Activated naive CD8-positive, alpha-beta T cell treated with anti-CD3 and anti-CD28 coated beads, Interleukin-2, amount 50 U/mL, for 24 hours (primary cell): ENCODE data around the gene TMEM143.
"Not testable (repeated sequence)": the region's sequence is repeated elsewhere in the genome, so short reads cannot be mapped to it uniquely, and the experiment has no call there.

ENCODE experiments used
- ATAC-seq: fragments of 150-1000 bp; cut with Tn5 transposase; one replicate; pipeline ENCODE4 v1.10.0; 2021
- DNase-seq: peaks from one replicate; pipeline ENCODE4 v3.0.0; 2021
- H3K27ac Mint-ChIP-seq: one replicate; pipeline ENCODE4 v1.8.0; 2021; ENCODE audit warnings: mild to moderate bottlenecking, mixed read lengths
- H3K27me3 Mint-ChIP-seq: one replicate; pipeline ENCODE4 v1.8.0; 2021; ENCODE audit warnings: mixed read lengths
- H3K36me3 Mint-ChIP-seq: one replicate; pipeline ENCODE4 v1.8.0; 2021; ENCODE audit warnings: low read depth, mixed read lengths
- H3K4me1 Mint-ChIP-seq: one replicate; pipeline ENCODE4 v1.8.0; 2021; ENCODE audit warnings: mixed read lengths
- H3K4me3 Mint-ChIP-seq: one replicate; pipeline ENCODE4 v1.8.0; 2021; ENCODE audit warnings: mild to moderate bottlenecking, moderate library complexity, mixed read lengths
- H3K9me3 Mint-ChIP-seq: one replicate; pipeline ENCODE4 v1.8.0; 2021; ENCODE audit warnings: mixed read lengths

TMEM143 gene

GRCh38 chr19:48394331-48395169, 30.8 kb upstream of the TMEM143 start:
- peaks cover 36% of the 10 kb centered on the region for H3K4me1 Mint-ChIP-seq
- H3K36me3 Mint-ChIP-seq, result peaks cover 2% of the 10 kb centered on the region
- peaks cover 40% of the 10 kb centered on the region for H3K27me3 Mint-ChIP-seq
- no peak overlapping the region for H3K27ac Mint-ChIP-seq
- peak overlapping the region; percentile 61 for H3K4me3 Mint-ChIP-seq
- H3K9me3 Mint-ChIP-seq, result peaks cover 2% of the 10 kb centered on the region
- no peak for DNase-seq
- ATAC-seq, result no peak

DNA sequence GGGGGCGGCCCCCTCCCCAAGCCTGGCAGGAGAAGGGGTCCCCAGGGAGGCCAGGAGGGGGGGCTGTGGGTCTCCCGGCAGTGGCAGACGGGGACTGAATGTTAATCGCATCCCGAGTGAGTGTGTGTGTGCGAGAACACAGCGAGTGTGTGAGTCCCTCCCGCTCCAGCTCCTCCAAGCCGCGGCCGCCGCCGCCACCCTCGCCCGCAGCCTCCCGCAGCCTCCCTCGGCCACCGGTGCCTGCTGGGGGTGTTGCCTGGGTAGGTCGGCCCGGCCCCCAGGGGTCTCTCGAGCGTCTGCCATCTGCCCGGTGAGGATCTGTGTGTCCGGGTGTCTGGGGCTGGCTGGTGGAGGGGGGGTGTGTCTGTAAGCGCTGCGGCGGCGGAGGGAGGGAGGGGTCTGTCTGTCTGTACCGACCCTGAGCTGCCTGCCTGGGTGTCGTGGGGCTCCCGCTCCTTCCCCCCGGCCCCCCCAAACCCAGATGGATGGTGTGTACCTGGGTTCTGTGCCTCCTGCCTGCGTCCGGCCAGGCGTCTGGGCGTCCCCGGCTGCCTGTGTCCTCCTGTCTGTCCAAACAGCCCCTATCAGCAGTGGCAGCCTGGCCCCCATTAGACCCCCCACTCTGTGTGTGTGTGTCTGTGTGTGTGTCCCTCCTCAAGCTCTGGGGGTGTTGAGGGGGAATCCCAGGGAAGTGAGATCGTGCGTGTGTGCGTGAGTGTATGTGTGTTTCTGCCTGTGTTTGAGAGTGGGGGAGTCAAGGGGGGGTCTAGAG, 30.0 kb upstream of the TMEM143 start, which contains the start of gene GRIN2D:
TSS of gene GRIN2D (plus strand) at position 110 of the 772 bp plus-strand sequence. CDS start 4,725 bp downstream, outside the sequence.
- no peaks in the 10 kb centered on the region for H3K9me3 Mint-ChIP-seq
- no peak for DNase-seq
- peaks cover 30% of the 10 kb centered on the region for H3K4me1 Mint-ChIP-seq
- H3K27ac Mint-ChIP-seq, result no peak within 1 kb of the TSS
- peaks cover 2% of the 10 kb centered on the region for H3K36me3 Mint-ChIP-seq
- H3K27me3 Mint-ChIP-seq, result peaks cover 40% of the 10 kb centered on the region
- no peak for ATAC-seq
- peak within 1 kb of the TSS; percentile 61 for H3K4me3 Mint-ChIP-seq

GRCh38 chr19:48392860-48393558, 29.3 kb upstream of the TMEM143 start:
- H3K4me1 Mint-ChIP-seq, result peaks cover 30% of the 10 kb centered on the region
- no peak overlapping the region for H3K4me3 Mint-ChIP-seq
- peaks cover 39% of the 10 kb centered on the region for H3K27me3 Mint-ChIP-seq
- no peak overlapping the region for H3K27ac Mint-ChIP-seq
- H3K9me3 Mint-ChIP-seq, result no peaks in the 10 kb centered on the region
- H3K36me3 Mint-ChIP-seq, result peaks cover 6% of the 10 kb centered on the region
- DNase-seq, result no peak
- ATAC-seq, result no peak

DNA sequence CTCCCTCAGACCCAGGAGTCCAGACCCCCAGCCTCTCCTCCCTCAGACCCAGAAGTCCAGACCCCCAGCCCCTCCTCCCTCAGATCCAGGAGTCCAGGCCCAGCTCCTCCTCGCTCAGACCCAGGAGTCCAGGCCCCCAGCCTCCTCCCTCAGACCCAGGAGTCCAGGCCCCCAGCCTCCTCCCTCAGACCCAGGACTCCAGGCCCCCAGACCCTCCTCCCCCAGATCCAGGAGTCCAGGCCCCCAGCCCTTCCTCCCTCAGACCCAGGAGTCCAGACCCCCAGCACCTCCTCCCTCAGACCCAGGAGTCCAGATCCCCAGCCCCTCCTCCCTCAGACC, 28.2 kb upstream of the TMEM143 start:
- Mint-ChIP-seq H3K36me3 (peaks cover 12% of the 10 kb centered on the region), H3K4me3 (peak overlapping the region; percentile 92), H3K27me3 (peaks cover 29% of the 10 kb centered on the region), H3K4me1 (peaks cover 22% of the 10 kb centered on the region)
- ATAC-seq, DNase-seq, H3K9me3 Mint-ChIP-seq, H3K27ac Mint-ChIP-seq: not testable (repeated sequence)

GRCh38 chr19:48391100-48392005, 27.6 kb upstream of the TMEM143 start, which contains the start of gene KDELR1:
TSS of gene KDELR1 (minus strand) at chr19:48391551. CDS start at chr19:48391358, 193 bp downstream.
- peak; percentile 84 for DNase-seq
- H3K27ac Mint-ChIP-seq, result peak within 1 kb of the TSS; percentile 95

DNA sequence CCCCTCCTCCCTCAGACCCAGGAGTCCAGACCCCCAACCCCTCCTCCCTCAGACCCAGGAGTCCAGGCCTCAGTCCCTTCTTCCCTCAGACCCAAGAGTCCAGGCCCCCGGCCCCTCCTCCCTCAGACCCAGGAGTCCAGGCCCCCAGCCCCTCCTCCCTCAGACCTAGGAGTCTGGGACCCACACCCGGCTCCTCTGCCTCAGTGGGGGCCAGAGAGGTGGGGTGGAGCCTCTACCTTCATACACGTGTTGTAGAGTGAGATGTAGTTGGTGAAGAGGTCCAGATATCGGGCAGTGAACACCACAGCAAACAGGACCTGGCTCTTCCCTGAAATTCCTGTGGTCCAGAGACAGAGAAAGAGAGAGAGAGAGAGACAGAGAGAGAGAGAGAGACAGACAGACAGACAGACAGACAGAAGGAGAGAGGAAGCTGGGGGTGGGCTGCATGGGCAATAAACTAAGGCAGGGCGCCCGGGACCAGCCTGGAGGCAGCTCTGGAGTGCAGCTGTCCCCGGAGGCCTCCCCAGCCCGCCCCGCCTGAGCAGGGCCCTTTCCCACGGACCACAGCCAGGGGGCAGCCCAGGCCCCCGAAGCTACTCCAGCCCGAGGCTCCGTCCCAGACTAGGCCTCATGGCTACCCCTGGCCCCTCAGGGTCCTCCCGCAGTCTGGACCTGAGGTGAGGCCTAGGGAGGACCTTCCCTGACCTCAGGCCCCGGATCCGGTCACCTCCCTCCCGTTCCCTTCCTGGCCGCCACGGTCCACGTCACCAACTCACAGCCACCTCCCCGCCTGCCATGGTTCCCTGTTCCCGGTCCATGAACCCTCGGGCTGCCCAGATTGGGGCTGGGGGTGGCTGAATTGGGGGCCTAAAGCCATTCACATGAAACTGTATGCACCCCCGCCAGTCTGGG, 26.7 kb upstream of the TMEM143 start:
- H3K4me1 Mint-ChIP-seq, result peaks cover 18% of the 10 kb centered on the region
- H3K4me3 Mint-ChIP-seq, result peak overlapping the region; percentile 92
- H3K36me3 Mint-ChIP-seq, result peaks cover 18% of the 10 kb centered on the region
- peak overlapping the region; percentile 95 for H3K27ac Mint-ChIP-seq
- DNase-seq (peak; percentile 68), ATAC-seq (peak; percentile 62)
- H3K9me3 Mint-ChIP-seq, result no peaks in the 10 kb centered on the region
- peaks cover 21% of the 10 kb centered on the region for H3K27me3 Mint-ChIP-seq

More at GRCh38 chr19:48391100-48392005, 27.6 kb upstream of the TMEM143 start, which contains the start of gene KDELR1:
- peaks cover 22% of the 10 kb centered on the region for H3K4me1 Mint-ChIP-seq
- no peaks in the 10 kb centered on the region for H3K9me3 Mint-ChIP-seq
- H3K4me3 Mint-ChIP-seq, result peak within 1 kb of the TSS; percentile 92
- H3K36me3 Mint-ChIP-seq, result peaks cover 15% of the 10 kb centered on the region
- peak; percentile 67 for ATAC-seq
- H3K27me3 Mint-ChIP-seq, result peaks cover 29% of the 10 kb centered on the region

DNA sequence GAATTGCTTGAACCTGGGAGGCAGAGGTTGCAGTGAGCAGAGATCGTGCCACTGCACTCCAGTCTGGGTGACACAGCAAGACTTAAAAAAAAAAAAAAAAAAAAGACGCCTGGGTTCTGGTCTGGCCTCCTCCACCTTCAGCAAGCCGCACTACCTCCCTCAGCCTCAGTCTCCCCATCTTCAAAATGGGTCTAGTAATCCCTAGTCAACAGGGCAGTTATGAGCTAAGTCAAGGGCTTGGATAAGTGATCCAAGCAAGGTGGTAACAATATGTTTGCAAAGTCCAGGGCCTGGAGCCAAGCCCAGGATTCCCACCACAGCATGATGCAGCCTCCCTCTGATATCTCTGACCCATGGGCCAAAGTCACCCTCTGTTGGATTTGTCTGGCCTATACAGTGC, 23.2 kb upstream of the TMEM143 start:
- H3K36me3 Mint-ChIP-seq, result peaks cover 27% of the 10 kb centered on the region
- no peak for ATAC-seq
- H3K4me1 Mint-ChIP-seq, result peaks cover 6% of the 10 kb centered on the region
- H3K27ac Mint-ChIP-seq, result no peak overlapping the region
- no peak for DNase-seq
- no peaks in the 10 kb centered on the region for H3K9me3 Mint-ChIP-seq
- H3K27me3 Mint-ChIP-seq, result no peaks in the 10 kb centered on the region
- no peak overlapping the region for H3K4me3 Mint-ChIP-seq

DNA sequence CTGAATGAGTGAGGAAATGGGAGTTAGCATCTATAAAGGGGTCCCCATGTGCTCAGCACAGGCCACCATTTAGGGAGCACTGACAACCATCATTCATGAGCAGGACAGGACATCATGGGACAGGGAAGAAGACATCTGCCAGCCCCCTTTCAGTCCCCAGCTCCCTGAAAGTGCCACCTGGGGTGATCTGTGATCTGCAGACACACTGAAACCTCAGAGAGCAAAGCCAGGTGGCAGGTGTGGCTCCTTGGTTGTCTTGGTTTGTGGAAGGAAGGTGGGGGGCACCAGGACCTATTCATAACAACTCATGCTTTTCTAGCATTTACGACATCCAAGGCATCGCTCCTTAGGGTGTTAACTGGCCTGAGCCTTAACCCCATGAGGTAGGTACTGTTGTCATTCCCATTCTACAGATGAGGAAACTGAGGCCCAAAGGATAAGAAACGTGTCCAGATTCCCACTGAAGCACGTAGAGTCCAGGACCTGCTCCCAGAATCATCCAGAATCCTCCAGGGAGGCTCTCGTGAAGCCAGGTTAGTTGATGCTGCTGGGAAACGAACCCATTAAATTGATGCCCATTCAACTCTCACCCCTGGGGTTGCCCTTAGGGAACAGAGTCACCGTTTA, 21.8 kb upstream of the TMEM143 start:
- no peak for DNase-seq
- Mint-ChIP-seq H3K36me3 (peaks cover 33% of the 10 kb centered on the region), H3K4me1 (peaks cover 4% of the 10 kb centered on the region), H3K27me3 (no peaks in the 10 kb centered on the region), H3K9me3 (no peaks in the 10 kb centered on the region), H3K27ac (no peak overlapping the region), H3K4me3 (no peak overlapping the region)
- no peak for ATAC-seq

DNA sequence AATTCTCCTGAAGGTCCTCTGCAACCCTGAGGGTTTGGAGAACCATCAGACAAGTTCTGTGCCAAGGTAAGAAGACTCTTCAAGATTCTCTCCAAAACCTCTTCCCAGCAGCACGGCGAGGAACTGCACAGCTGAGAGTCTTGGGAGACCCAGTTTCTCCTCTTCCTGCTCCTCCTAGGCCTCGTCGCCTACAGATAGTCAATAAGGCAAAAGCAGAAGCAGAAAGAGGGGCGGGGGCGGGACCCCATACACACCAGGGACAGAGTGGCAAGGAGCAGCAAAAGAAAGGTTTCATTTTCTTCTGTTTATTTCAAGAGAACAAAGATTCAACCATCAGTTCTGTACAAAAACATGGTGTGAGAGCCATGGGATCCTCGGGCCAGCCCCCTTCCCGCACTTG, 18.5 kb upstream of the TMEM143 start:
- ATAC-seq (no peak), DNase-seq (no peak)
- Mint-ChIP-seq H3K27ac (no peak overlapping the region), H3K27me3 (no peaks in the 10 kb centered on the region), H3K4me1 (no peaks in the 10 kb centered on the region), H3K36me3 (peaks cover 24% of the 10 kb centered on the region), H3K9me3 (no peaks in the 10 kb centered on the region), H3K4me3 (no peak overlapping the region)

DNA sequence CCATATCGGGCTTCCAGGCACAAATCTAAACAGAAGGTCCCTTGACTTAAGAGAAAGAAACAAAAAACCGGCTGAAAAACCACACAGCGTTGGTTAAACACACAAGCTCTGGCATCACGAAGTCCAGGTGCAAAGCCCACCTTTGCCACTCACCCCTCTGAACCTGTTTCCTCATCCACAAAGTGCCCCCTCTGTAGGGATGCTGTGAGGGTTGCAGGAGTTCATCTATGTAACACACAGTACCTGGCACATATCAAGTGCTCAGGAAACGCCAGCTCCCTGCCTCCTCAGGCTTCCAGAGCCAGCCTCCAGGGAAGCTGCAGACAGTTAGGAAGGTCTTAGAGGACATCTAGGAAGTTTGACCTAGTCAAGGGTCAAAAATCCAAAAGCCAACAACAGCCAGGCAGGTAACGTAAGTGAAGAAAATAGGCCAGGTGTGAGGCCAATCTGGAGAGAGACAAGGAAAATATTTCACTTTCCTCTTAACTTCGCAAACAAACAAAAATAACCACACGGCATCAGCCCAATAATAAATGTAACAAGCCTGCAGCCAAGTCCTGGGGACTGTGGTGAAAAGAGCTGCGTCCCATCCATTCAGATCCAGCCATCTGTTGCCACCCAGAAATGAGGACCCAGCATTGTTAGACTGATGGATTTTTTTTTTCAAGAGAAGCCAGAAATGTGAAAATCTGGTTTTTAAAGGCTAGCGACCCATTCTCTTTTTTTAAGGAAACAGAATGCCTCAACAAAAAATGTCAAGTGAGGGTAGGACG, 17.6 kb upstream of the TMEM143 start:
- H3K27ac Mint-ChIP-seq, result no peak overlapping the region
- no peaks in the 10 kb centered on the region for H3K9me3 Mint-ChIP-seq
- H3K4me3 Mint-ChIP-seq, result no peak overlapping the region
- H3K4me1 Mint-ChIP-seq, result no peaks in the 10 kb centered on the region
- ATAC-seq (no peak), DNase-seq (no peak)
- H3K27me3 Mint-ChIP-seq, result no peaks in the 10 kb centered on the region
- H3K36me3 Mint-ChIP-seq, result peaks cover 18% of the 10 kb centered on the region

GRCh38 chr19:48379058-48379457, 15.3 kb upstream of the TMEM143 start:
- Mint-ChIP-seq H3K27me3 (no peaks in the 10 kb centered on the region), H3K36me3 (peaks cover 8% of the 10 kb centered on the region), H3K4me3 (no peak overlapping the region), H3K27ac (no peak overlapping the region), H3K9me3 (no peaks in the 10 kb centered on the region), H3K4me1 (no peaks in the 10 kb centered on the region)
- ATAC-seq (no peak), DNase-seq (no peak)

GRCh38 chr19:48378194-48378570, 14.4 kb upstream of the TMEM143 start:
- Mint-ChIP-seq H3K27me3 (no peaks in the 10 kb centered on the region), H3K36me3 (peaks cover 6% of the 10 kb centered on the region), H3K4me3 (no peak overlapping the region), H3K9me3 (no peaks in the 10 kb centered on the region), H3K27ac (no peak overlapping the region), H3K4me1 (no peaks in the 10 kb centered on the region)
- DNase-seq (no peak), ATAC-seq (no peak)
